ENCODE measurements around the gene FOXJ1. TPM values are rescaled to one million over a fixed set of nuclear protein-coding genes. Genes with fewer than 3 reads are reported as not detected.

Gene FOXJ1
- total and polyA plus RNA-seq, 2 of the 13 experiments (the other 11 are each of a cell fraction or from before 2014, with no cell fraction given), result 0.98 to 1.6 TPM

DNA sequence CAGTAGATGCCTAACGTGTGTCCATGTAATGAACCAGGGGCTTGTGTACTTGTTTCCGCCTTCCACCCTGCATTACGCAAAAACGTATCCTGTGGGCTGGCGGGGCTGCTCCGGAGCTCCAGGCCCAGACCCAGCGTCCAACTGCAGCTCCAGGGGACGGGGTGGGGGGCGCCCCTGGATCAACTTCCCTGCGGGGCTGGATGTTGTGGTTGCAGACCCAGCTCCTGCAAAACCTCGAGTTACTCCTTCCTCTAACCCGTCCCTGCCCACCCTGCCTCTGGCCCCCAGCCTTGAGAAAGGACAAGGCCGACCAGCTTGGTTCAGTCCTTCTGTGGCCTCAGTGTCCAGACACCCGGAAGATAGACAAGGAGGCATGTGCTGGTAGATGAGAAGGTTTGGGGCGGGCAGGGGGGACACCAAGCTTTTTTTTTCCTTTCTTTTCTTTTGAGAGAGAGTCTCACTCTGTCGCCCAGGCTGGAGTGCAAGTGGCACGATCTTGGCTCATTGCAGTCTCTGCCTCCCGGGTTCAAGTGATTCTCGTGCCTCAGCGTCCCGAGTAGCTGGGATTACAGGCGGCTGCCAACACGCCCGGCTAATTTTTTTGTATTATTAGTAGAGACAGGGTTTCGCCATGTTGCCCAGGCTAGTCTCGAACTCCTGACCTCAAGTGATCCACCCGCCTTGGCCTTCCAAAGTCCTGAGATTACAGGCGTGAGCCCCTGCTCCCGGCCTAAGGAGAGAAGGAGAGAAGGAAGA lies 36.7 kb downstream of the FOXJ1 start (continued):
- TF ChIP-seq ZNF746 (CRISPR knock-in tag; IDR thresholded peaks at IDR 0.05), result no peak
- TF ChIP-seq ZNF776 (CRISPR knock-in tag; IDR thresholded peaks at IDR 0.05), result peak; percentile 22; the same call in 1 of the 2 replicates

GRCh38 chr17:76103274-76104139 lies 37.5 kb downstream of the FOXJ1 start, which contains the start of gene EXOC7:
EXOC7 (minus strand) TSS chr17:76103787; CDS start chr17:76103692, 95 bp downstream.
- FAIRE-seq, result peak; percentile 81
- TF ChIP-seq PHF21A (CRISPR knock-in tag; IDR thresholded peaks at IDR 0.05) (peak; percentile 65; the same call in 1 of the 2 replicates), KDM3A (CRISPR knock-in tag; IDR thresholded peaks at IDR 0.05; ENCODE audit: low read depth) (no peak; the same call in 1 of the 2 replicates), NCOA5 (CRISPR knock-in tag; IDR thresholded peaks at IDR 0.05) (no peak), MYNN (CRISPR knock-in tag; IDR thresholded peaks at IDR 0.05; ENCODE audit: low read depth) (no peak), ZFP90 (CRISPR knock-in tag; IDR thresholded peaks at IDR 0.05; ENCODE audit: borderline replicate concordance) (no peak)
- TF ChIP-seq, protein P1, sequence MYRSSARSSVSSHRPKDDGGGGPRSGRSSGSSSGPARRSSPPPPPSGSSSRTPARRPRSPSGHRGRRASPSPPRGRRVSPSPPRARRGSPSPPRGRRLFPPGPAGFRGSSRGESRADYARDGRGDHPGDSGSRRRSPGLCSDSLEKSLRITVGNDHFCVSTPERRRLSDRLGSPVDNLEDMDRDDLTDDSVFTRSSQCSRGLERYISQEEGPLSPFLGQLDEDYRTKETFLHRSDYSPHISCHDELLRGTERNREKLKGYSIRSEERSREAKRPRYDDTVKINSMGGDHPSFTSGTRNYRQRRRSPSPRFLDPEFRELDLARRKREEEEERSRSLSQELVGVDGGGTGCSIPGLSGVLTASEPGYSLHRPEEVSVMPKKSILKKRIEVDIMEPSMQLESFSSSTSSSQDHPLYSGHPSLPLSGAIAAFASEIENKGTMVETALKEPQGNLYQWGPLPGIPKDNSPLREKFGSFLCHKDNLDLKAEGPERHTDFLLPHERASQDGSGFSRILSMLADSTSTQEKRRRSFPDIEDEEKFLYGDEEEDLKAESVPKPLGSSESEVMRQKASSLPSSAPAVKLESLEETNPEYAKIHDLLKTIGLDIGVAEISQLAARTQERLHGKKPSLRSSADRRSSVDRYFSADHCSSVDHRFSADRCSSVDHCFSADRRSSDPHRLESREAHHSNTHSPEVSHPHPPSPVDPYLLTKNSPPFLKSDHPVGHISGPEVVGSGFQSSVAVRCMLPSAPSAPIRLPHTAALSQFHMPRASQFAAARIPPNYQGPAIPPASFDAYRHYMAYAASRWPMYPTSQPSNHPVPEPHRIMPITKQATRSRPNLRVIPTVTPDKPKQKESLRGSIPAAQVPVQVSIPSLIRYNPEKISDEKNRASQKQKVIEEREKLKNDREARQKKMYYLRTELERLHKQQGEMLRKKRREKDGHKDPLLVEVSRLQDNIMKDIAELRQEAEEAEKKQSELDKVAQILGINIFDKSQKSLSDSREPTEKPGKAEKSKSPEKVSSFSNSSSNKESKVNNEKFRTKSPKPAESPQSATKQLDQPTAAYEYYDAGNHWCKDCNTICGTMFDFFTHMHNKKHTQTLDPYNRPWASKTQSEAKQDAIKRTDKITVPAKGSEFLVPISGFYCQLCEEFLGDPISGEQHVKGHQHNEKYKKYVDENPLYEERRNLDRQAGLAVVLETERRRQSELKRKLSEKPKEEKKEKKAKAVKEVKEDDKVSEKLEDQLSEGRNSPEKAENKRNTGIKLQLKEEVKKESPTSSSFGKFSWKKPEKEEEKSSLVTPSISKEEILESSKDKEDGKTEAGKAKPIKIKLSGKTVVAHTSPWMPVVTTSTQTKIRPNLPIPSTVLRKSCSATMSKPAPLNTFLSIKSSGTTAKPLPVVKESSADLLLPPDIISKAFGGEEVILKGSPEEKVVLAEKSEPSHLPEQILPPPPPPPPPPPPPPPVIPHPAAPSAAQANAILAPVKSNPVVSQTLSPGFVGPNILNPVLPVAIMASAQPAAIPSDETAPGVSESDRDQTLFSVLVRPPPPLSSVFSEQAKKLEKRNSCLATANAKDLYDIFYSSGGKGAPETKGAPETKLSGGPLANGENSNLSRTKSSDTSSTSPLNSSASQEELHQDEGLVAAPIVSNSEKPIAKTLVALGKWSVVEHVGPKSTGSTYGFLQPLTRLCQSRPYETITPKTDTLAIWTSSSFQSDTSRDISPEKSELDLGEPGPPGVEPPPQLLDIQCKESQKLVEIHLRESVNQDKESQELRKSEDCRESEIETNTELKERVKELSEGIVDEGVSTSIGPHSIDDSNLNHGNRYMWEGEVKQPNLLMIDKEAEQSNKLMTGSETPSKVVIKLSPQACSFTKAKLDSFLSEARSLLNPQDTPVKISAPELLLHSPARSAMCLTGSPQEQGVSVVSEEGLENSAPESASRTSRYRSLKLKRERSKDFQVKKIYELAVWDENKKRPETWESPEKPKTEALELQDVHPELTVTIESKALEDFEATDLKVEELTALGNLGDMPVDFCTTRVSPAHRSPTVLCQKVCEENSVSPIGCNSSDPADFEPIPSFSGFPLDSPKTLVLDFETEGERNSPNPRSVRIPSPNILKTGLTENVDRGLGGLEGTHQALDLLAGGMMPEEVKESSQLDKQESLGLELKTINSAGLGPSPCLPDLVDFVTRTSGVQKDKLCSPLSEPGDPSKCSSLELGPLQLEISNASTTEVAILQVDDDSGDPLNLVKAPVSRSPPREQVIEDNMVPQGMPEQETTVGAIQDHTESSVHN (CRISPR knock-in tag; IDR thresholded peaks at IDR 0.05), result peak; percentile 47; the same call in 1 of the 2 replicates
- TF ChIP-seq, protein P2, sequence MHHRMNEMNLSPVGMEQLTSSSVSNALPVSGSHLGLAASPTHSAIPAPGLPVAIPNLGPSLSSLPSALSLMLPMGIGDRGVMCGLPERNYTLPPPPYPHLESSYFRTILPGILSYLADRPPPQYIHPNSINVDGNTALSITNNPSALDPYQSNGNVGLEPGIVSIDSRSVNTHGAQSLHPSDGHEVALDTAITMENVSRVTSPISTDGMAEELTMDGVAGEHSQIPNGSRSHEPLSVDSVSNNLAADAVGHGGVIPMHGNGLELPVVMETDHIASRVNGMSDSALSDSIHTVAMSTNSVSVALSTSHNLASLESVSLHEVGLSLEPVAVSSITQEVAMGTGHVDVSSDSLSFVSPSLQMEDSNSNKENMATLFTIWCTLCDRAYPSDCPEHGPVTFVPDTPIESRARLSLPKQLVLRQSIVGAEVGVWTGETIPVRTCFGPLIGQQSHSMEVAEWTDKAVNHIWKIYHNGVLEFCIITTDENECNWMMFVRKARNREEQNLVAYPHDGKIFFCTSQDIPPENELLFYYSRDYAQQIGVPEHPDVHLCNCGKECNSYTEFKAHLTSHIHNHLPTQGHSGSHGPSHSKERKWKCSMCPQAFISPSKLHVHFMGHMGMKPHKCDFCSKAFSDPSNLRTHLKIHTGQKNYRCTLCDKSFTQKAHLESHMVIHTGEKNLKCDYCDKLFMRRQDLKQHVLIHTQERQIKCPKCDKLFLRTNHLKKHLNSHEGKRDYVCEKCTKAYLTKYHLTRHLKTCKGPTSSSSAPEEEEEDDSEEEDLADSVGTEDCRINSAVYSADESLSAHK (CRISPR knock-in tag; IDR thresholded peaks at IDR 0.05; ENCODE audit: borderline replicate concordance), result no peak

More at GRCh38 chr17:76103274-76104139, 37.5 kb downstream of the FOXJ1 start, which contains the start of gene EXOC7:
- Histone ChIP-seq H3K79me2 (ENCODE audit: insufficient read depth, low read length) (peaks cover 18% of the 10 kb centered on the region), H3K4me2 (ENCODE audit: low read depth, low read length) (peak within 1 kb of the TSS; percentile 97), H3K9me3 (ENCODE audit: low read length) (no peaks in the 10 kb centered on the region), H3K9ac (ENCODE audit: insufficient read depth, low read depth, low read length) (peak within 1 kb of the TSS; percentile 86), H3K4me3 (replicated peaks in 1 of 3; ENCODE audit: insufficient read depth in 1 of 3, low read depth in 2 of 3, low read length in 3 of 3) (peak within 1 kb of the TSS; percentile 78 to 87 (median 79)), H3K4me1 (ENCODE audit: insufficient read depth, low read length) (peaks cover 48% of the 10 kb centered on the region), H4K20me1 (ENCODE audit: insufficient read depth, low read length) (no peaks in the 10 kb centered on the region), H3K36me3 (replicated peaks in 1 of 2; ENCODE audit: control insufficient read depth in 1 of 2, insufficient read depth in 2 of 2, low read length in 2 of 2) (peaks cover 13 to 26% of the 10 kb centered on the region in 2 experiments), H3K27me3 (ENCODE audit: control insufficient read depth in 1 of 2, insufficient read depth in 2 of 2, low read length in 2 of 2) (no peaks in the 10 kb centered on the region; a peak in 1 of 5 replicates), H3K27ac (ENCODE audit: extremely low read length, insufficient read depth, low read length) (peak within 1 kb of the TSS; percentile 83), H2AFZ (ENCODE audit: low read length) (peak within 1 kb of the TSS; percentile 50)
- peak; percentile 84 for ATAC-seq
- peak; percentile 92 for DNase-seq (ENCODE audit: low spot score)
- ChIA-PET CTCF (ENCODE audit: low intra/inter-chr PET ratio, low total read pairs) (no interaction called here), POLR2A (interaction anchor here (0.7 to 2.3 kb wide), 22 partner anchors 9 to 324 kb away, joined by 3 to 8 read pairs (median 4); partner anchors contain the start of genes ACOX1, EVPL, GALR2 and SRP68)
- intact Hi-C loops (cut with micrococcal nuclease; ENCODE audit: unreplicated experiment), result loop anchor here (2.0 kb wide), 1 partner anchor 25 kb away; the partner anchor contains the start of gene ZACN
- no TSS peak for BruUV-seq (replicated peaks)
- in situ Hi-C loops (cut with HindIII; ENCODE audit: extremely low pct_ligation_motif_present, low pct_unique_long_range_greater_than_20kb), result no loop called here
- 5% methylated on average over 43 of the region's 55 CpGs for WGBS (ENCODE audit: low lambda C conversion rate)
